ENCODE measurements around the gene SNORC.

Gene SNORC

DNA sequence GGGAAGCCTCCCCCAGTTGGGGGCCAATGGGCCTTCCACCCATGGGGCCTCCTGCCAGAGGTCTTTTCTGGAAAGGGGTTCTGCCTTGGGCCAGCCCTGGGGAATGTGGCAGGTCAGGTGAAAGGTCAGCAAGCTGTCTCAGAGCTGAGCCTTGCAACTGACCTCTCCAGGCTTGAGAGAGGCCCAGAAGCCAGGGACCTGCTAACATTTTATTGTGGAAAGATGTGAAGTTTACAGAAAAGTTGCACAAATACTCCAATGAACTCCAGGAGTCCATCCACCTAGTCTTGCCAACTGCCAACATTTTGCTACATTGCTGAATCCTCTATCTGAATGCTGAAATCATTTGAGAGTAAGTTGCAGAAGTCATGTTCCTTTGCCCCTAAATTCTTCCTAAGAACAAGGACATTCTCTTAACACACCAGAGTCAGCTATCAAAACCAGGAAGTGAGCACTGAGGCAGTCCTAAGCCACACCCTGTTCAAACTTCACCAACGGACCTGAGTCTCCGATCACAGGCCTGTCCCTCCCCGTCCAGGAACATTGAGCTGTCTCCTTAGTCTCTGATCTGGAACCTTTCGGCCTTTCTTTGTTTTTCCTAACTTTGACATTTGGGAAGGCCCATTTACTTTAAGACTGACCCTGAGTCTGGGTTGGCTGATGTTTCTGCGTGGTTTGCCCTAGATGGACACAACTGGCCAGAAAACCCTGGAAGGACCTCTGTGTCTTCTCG lies 4.0 kb downstream of the SNORC start:
- FAIRE-seq (no peak), DNase-seq (ENCODE audit: insufficient read length, low spot score) (no peak)
- TF ChIP-seq POLR2A (IDR thresholded peaks at IDR 0.05; ENCODE audit: low read depth, low read length) = no peak

DNA sequence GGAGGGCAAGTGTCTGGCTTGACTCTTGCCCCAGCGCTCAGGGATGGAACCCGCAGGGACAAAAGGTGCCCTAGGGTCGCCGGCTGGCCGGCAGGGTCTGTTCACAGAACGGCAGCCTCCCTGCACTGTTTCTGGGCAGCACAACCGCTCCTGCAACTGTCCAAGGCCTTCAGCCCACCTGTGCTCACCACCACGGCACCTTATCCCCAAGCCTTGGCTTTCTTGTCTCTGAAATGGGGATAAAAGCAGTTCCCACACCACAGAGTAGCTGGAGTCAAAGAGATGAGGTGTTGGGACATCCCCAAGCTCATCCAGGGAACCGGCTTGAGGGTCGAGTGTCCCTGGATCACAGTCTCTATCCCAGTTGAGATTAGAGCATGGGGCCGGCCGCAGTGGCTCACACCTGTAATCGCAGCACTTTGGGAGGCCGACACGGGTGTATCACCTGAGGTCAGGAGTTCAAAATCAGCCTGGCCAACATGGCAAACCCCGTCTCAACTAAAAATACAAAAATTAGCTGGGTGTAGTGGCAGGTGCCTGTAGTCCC lies 4.7 kb downstream of the SNORC start:
- DNase-seq (ENCODE audit: insufficient read length, low spot score) = no peak
- FAIRE-seq = no peak
- no peak for TF ChIP-seq POLR2A (IDR thresholded peaks at IDR 0.05; ENCODE audit: low read depth, low read length)

DNA sequence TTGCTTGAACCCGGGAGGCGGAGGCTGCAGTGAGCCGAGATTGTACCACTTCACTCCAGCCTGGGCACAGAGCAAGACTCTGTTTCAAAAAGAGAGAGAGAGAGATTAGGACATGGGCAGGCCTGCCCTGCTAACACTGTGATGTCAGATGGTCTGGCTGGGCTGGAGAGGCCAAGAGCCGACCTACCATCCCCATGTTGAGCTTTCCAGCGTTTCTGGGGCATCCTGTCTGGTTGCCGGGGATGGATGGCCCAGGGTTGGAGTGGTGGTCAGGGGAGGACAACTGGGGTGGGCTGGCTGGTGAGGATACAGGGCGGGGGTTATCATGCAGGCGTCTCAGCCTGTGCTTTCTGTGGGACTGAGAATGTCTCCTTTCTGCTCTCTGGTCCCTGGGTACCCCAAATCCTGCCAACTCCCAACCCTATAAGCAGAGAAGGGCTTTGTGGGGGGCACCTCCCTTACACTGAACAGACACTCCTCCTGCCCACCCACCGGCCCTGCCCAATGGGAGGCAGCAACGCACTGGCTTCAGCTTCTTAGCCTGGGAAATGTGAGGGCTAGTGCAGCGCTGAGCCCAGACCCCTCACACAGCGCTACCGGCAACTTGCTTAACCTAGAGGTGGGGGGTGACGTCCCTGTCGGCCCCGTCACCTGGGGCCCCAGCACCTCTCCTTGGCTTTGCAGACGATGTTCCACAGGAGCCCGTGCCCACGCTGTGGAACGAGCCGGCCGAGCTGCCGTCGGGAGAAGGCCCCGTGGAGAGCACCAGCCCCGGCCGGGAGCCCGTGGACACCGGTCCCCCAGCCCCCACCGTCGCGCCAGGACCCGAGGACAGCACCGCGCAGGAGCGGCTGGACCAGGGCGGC lies 5.4 kb downstream of the SNORC start:
- TF ChIP-seq POLR2A (IDR thresholded peaks at IDR 0.05; ENCODE audit: low read depth, low read length) = no peak
- FAIRE-seq (no peak), DNase-seq (ENCODE audit: insufficient read length, low spot score) (no peak)

DNA sequence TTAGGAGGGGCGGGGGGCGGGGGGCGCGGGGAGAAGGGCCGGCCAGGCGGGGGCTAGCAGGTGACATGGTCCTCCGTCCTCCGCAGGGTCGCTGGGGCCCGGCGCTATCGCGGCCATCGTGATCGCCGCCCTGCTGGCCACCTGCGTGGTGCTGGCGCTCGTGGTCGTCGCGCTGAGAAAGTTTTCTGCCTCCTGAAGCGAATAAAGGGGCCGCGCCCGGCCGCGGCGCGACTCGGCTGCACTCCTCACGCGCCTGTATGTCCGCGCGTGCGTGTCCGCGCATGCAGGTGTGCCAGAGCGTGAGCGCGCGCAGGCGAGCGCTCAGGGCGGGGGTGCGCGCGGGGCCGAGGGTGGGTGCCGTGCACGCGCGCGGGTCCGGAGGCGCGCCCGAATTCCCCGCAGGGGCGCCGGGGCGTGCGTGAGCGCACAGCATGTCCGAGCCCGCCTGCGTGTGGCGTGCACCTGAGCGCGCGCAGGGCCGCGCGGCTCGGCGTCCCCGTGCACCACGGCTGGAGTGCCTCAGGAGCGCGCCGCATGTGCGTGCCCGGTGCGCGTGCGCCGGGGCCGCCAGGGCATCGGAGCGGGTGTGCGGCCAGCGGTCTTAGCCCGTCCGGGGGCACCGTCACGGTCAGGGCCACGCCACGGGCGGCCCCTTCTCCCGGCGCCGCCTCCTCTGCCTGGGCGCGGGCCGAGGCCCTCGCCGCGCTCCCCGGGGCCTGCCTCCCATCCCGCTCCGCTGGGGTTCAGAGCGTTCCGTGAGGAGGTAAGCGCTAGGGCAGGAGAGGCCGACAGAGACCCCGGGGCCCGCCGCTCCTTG lies 6.3 kb downstream of the SNORC start:
- FAIRE-seq (no peak), DNase-seq (ENCODE audit: insufficient read length, low spot score) (no peak)

DNA sequence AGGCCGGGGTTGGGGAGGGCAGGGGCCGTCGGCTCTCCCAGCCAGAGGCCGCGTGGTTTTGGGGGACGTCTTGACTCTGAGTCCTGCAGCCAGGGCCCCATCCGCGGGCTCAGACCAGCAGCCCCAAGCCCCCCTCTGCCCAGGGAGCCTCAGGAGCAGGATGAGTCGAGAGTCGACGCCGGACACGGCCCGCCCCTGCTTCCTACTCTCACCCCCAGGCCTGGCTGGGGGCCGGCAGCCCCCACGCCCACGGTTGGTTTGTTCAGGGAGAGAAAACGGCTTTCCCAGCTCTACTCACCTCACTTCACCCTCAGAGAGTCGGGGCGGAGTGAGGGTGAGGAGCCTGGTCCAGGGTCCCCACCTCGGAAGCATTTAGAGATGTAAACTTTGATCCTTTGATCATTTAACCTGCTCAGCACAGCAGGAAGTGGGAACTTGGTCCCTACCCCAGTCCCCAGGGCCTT lies 6.9 kb downstream of the SNORC start:
- no peak for DNase-seq (ENCODE audit: insufficient read length, low spot score)
- no peak for FAIRE-seq
- no peak for TF ChIP-seq POLR2A (IDR thresholded peaks at IDR 0.05; ENCODE audit: low read depth, low read length)

More for the DNA sequence above, 6.3 kb downstream of the SNORC start:
- TF ChIP-seq POLR2A (IDR thresholded peaks at IDR 0.05; ENCODE audit: low read depth, low read length) = no peak

DNA sequence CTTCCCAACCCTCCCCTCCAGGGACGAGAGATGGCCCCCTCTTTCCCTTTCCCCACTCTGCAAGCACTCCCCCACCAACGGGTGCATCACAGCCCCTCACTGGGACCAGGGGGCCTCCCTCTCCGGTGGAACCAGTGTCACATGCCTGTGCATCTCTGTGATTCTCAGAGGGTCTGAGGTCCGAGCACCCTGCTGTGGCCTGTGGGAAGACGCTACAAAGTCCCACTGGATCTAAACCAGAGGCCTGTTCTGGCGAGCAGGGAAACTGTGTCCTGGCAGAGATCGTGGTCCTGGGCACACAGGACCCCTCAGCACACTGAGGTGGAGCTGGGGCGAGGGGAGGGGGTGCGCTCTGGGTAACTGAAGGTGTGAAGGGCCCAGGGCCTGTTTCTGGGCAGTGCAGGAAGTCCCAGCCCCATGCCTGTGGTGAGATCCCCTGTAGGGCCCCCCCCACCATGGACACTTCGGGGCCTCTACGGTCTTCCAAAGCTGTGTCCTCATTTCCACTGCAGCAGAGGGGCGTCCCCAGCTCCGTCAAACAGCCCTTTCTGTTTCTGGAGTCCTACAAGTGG lies 8.0 kb downstream of the SNORC start:
- FAIRE-seq (no peak), DNase-seq (ENCODE audit: insufficient read length, low spot score) (no peak)
- no peak for TF ChIP-seq POLR2A (IDR thresholded peaks at IDR 0.05; ENCODE audit: low read depth, low read length)

DNA sequence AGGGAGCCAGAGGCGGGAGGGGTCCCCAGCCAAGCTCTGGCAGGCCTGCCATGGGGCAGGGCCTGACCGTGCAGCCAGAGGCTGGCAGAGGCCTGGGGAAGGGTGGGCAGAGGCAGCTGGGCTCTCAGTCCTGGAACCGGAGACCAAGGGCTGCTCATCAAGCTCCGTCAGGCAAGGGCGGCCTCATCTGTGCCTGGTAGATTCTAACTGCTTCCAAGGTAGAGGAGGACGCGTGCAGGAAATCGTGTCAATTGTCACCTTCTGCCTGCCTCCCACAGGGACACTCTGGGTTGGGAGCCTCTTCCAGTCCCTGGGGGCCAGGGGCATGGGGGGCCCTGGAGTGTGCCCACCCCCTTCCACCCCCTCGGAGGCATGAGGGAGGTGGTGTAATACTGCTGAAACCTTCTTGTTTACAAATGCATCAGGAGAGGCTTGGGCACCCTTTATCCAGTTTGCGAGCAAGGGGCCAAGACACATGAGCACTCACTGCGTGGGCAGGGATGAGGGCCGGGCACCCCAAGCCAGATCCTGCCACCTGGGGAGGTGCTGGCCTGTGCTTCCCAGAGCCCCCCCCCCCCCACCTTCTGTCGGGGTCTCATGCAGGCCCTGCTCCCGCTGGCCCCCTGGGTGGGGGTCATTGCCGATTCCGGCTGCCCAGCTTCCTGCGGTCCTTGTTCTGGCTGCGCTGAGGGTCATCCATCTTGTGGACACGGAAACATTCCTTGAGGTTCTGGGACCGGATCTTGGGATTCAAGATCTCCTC lies 9.0 kb downstream of the SNORC start:
- no peak for FAIRE-seq

DNA sequence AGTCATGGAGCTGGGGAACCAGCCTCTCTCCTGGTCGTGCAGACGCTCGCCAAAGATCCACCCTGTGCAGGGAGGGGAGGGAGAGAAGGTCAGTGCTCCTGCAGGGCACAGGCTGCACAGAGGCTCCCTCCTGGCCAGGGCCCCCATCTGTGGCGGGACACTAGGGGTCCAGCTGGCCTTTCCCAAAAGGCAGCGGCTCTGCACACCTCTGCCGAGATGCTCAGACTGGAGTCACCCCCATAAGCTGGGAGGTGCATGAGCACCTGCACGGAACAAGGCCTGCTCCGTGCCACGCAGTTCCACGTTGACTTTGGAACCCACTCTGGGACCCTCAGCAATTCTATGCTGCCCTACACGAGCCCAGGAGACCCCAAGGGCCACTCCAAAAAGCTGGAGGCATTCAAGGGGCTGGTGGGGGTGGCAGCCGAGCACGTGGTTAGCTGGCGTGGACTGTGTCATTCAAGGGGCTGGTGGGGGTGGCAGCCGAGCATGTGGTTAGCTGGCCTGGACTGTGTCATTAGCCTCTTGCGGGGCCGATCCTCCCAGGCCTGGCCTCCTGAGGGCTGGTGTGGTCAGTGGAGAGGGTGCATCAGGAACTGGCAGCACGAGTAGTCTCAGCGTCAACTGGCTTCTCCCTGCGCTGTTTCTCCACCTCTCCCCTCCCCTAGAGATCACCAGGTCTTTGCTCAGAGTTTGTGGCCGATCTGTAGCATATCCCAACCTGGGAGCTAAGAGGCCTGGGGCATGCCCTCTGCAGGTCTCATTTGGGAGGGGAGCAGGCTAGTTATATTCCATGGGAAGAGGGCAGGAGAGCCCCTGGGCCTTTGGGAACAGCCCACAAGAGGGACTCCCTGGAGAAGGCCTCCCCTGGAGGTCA lies 9.8 kb downstream of the SNORC start:
- FAIRE-seq (no peak), DNase-seq (ENCODE audit: insufficient read length, low spot score) (no peak)
- TF ChIP-seq POLR2A (IDR thresholded peaks at IDR 0.05; ENCODE audit: low read depth, low read length) = no peak

More for the DNA sequence above, 9.0 kb downstream of the SNORC start:
- no peak for DNase-seq (ENCODE audit: insufficient read length, low spot score)
- no peak for TF ChIP-seq POLR2A (IDR thresholded peaks at IDR 0.05; ENCODE audit: low read depth, low read length)

DNA sequence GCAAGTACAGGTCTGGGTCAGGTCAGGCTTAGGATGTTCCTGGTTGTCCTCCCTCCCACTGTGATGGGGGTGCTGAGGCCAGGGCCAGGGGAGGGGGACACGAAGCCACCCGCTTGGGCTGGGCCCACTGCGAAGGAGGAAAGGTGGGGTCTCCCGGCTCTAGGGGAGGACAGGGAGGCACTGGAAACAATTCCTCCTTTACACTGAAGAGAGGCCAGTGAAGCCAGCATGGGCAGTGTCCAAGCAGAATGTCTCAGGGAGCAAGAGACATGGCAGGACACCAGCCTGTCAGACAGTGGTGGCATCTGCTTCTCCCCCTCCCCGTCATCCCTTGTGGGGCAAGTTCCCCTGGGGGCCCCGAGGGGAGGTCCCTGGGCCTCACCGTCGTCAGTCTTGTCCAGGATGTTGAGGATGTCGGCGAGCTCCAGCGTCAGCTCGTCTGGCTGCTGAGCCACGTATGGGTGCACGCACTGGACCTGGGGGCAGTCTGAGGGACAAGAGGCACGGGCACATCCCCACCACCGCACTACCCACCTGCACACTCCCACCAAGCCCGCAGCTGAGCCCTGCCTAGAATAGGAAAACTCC lies 10.8 kb downstream of the SNORC start:
- no peak for TF ChIP-seq POLR2A (IDR thresholded peaks at IDR 0.05; ENCODE audit: low read depth, low read length)
- DNase-seq (ENCODE audit: insufficient read length, low spot score) (no peak), FAIRE-seq (no peak)

DNA sequence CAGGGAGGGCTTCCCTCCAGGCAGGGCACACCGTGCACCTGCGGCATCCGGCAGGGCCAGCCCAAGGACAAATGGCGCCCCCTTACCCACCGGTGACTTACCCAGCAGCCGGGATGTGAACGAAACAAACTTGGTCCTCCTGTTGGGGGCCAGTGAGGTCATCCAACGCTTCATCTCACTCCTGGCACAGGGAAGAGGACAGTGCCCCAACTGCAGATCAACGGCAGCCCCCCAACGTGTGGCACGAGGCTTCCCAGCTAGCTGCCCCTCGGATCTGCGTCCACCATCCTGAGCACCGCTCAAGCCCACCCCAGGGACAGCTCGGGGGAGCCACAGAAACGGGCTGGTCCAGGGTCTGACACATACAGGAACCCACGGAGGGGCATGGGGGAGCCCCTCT lies 12.0 kb downstream of the SNORC start:
- no peak for DNase-seq (ENCODE audit: insufficient read length, low spot score)
- FAIRE-seq = no peak
- TF ChIP-seq POLR2A (IDR thresholded peaks at IDR 0.05; ENCODE audit: low read depth, low read length) = no peak

DNA sequence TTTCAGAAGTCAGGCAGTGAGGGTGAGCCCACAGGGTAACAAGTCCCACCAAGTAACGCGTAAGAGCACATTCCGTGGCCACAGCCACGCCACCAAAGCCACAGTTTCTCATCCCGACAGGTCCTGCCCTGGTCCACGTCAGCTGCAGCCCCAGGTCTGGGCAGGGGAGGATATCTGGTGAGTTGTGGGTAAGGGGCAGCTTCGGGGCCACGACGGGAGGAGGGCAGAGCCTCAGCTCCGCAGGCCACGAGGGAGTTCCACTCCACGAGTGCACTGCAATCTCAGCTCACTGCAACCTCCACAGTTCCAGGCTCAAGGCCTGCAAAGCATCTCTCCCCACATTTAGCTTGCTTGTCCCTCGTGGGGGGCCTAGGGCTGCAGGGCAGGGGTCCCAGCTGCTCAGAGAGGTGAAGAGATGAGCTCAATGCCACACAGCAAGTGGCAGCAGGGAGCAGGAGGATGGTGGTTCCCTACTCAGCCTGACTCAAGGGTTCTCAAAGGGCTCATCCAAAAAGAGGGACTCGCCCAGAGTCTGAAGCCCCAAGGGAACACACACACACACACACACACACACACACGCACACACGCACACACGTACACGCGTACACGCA lies 12.5 kb downstream of the SNORC start:
- FAIRE-seq (no peak), DNase-seq (ENCODE audit: insufficient read length, low spot score) (no peak)
- no peak for TF ChIP-seq POLR2A (IDR thresholded peaks at IDR 0.05; ENCODE audit: low read depth, low read length)
